SK-N-SH (cell line): ENCODE data around the gene DNAH7. TPM values are rescaled to one million over a fixed set of nuclear protein-coding genes. Genes with fewer than 3 reads are reported as not detected.

ENCODE experiments used
- CTCF ChIA-PET: fragments of 300-600, 350-600 bp; formaldehyde crosslinking; extraction: SDS; loops from one replicate; lab custom pipeline; 2021; lab: Yijun Ruan, JAX
- POLR2A ChIA-PET: fragments of 350-600 bp; sonication (Branson Sonifier 250); formaldehyde crosslinking; extraction: SDS; loops from one replicate; lab custom pipeline; 2020; ENCODE audit warnings: antibody characterized with exemption, inconsistent platforms; lab: Yijun Ruan, JAX
- DNase-seq: peaks from one replicate; pipeline ENCODE4 v3.0.0; 2012
- H2AFZ ChIP-seq: fragments of 200-600 bp; sonication (generic); 2 replicates; pipeline ENCODE4 v1.8.1; 2016; ENCODE audit warnings: antibody characterized with exemption, mild to moderate bottlenecking, low read depth
- H3F3A ChIP-seq: fragments of 200-600 bp; sonication (generic); replicated peaks from 2 replicates; pipeline ENCODE3; 2016; ENCODE audit warnings: antibody characterized with exemption, mild to moderate bottlenecking; ENCODE audit not compliant: insufficient read depth
- H3K27ac ChIP-seq, 2 experiments: fragments of 200-500 bp in 1 of 2; fragments of 200-600 bp in 1 of 2; sonication (Bioruptor generic) in 1 of 2; sonication (generic), shearing (Covaris generic) in 1 of 2; 2 replicates each; pipeline versions ENCODE4 v1.5.1 to v1.6.1; 2014 to 2016; ENCODE audit warnings: low read depth in 2 of 2, inconsistent platforms in 1 of 2, low read length in 1 of 2, mild to moderate bottlenecking in 1 of 2, mixed read lengths in 1 of 2
- H3K27me3 ChIP-seq: fragments of 200-600 bp; sonication (generic), shearing (Covaris generic); 2 replicates; pipeline ENCODE4 v1.6.1; 2016; ENCODE audit warnings: mixed run types; ENCODE audit not compliant: insufficient read depth
- H3K36me3 ChIP-seq, 2 experiments: fragments of 200-500 bp in 1 of 2; fragments of 200-600 bp in 1 of 2; sonication (Bioruptor generic) in 1 of 2; sonication (generic) in 1 of 2; replicated peaks in 1 of 2; 2 replicates each; pipeline versions ENCODE3 to v1.5.1; 2014 to 2016; ENCODE audit warnings: low read length in 1 of 2, mild to moderate bottlenecking in 1 of 2; ENCODE audit not compliant: insufficient read depth in 2 of 2, control insufficient read depth in 1 of 2
- H3K4me1 ChIP-seq, 2 experiments: fragments of 200-500 bp in 1 of 2; fragments of 200-600 bp in 1 of 2; sonication (Bioruptor generic) in 1 of 2; sonication (generic), shearing (Covaris generic) in 1 of 2; 2 replicates each; pipeline versions ENCODE4 v1.5.1 to v1.6.1; 2014 to 2016; ENCODE audit warnings: low read depth in 1 of 2, low read length in 1 of 2, mixed run types in 1 of 2; ENCODE audit not compliant: insufficient read depth in 2 of 2, control insufficient read depth in 1 of 2
- H3K4me2 ChIP-seq: fragments of 200-600 bp; sonication (generic), shearing (Covaris generic); 2 replicates; pipeline ENCODE4 v1.6.1; 2017; ENCODE audit warnings: mixed run types
- H3K4me3 ChIP-seq, 2 experiments: fragments of 200-500 bp in 1 of 2; fragments of 200-600 bp in 1 of 2; sonication (Bioruptor generic) in 1 of 2; sonication (generic), shearing (Covaris generic) in 1 of 2; 2 replicates each; pipeline versions ENCODE4 v1.5.1 to v1.8.1; 2014 to 2016; ENCODE audit warnings: low read depth in 2 of 2, inconsistent platforms in 1 of 2, low read length in 1 of 2, mild to moderate bottlenecking in 1 of 2, mixed read lengths in 1 of 2, moderate library complexity in 1 of 2
- H3K79me2 ChIP-seq: fragments of 200-600 bp; sonication (generic); 2 replicates; pipeline ENCODE4 v1.8.1; 2017; ENCODE audit warnings: mild to moderate bottlenecking; ENCODE audit not compliant: insufficient read depth
- H3K9ac ChIP-seq: fragments of 200-600 bp; sonication (generic); 2 replicates; pipeline ENCODE4 v1.6.1; 2017; ENCODE audit warnings: mixed run types
- H3K9me2 ChIP-seq: fragments of 200-600 bp; sonication (generic); 2 replicates; pipeline ENCODE4 v1.6.1; 2017; ENCODE audit warnings: mixed run types
- H3K9me3 ChIP-seq: fragments of 200-600 bp; sonication (generic); 2 replicates; pipeline ENCODE4 v1.6.1; 2017; ENCODE audit warnings: mixed run types, mild to moderate bottlenecking, moderate library complexity
- H4K20me1 ChIP-seq: fragments of 200-600 bp; sonication (generic); 2 replicates; pipeline ENCODE4 v1.6.1; 2017; ENCODE audit warnings: mild to moderate bottlenecking, mixed run types; ENCODE audit not compliant: insufficient read depth
- GABPA ChIP-seq: IDR thresholded peaks from 2 replicates; pipeline ENCODE4 v1.4.0; 2012; ENCODE audit warnings: low read depth, mild to moderate bottlenecking
- GATA2 ChIP-seq: sonication (generic); formaldehyde crosslinking; IDR thresholded peaks from 2 replicates; pipeline ENCODE4 v1.5.0; 2020; ENCODE audit warnings: mild to moderate bottlenecking, missing genetic modification reagents
- MEF2A ChIP-seq: IDR thresholded peaks from 2 replicates; pipeline ENCODE4 v1.4.0; 2012; ENCODE audit warnings: low read depth, borderline replicate concordance
- MXI1 ChIP-seq: IDR thresholded peaks from 2 replicates; pipeline ENCODE4 v1.6.1; 2012; ENCODE audit warnings: mild to moderate bottlenecking, low read depth, low read length, improper control_type of control experiment
- NRF1 ChIP-seq: IDR thresholded peaks from 2 replicates; pipeline ENCODE4 v1.6.1; 2012; ENCODE audit warnings: low read depth, mild to moderate bottlenecking, low read length
- POLR2AphosphoS5 ChIP-seq: IDR thresholded peaks from 2 replicates; pipeline ENCODE4 v1.6.1; 2012; ENCODE audit warnings: low read depth, low read length
- SIN3A ChIP-seq: IDR thresholded peaks from 2 replicates; pipeline ENCODE4 v1.6.1; 2012; ENCODE audit warnings: low read depth, mild to moderate bottlenecking, low read length, moderate library complexity, borderline replicate concordance
- TEAD4 ChIP-seq: IDR thresholded peaks from 2 replicates; pipeline ENCODE4 v1.4.0; 2012; ENCODE audit warnings: mild to moderate bottlenecking, borderline replicate concordance; ENCODE audit not compliant: insufficient read depth
- YY1 ChIP-seq: IDR thresholded peaks from 2 replicates; pipeline ENCODE4 v1.4.0; 2012; ENCODE audit warnings: low read depth, mild to moderate bottlenecking
- WGBS: methylation state at CpG from one replicate; pipeline ENCODE4 v1.1.6; 2017; ENCODE audit warnings: low lambda C conversion rate; 5-methylcytosine and 5-hydroxymethylcytosine counted together
- polyA plus RNA-seq, 3 experiments: library from polyadenylated mRNA; depleted of rRNA; stranded (reverse); fragments of >200 nt; gene quantifications; 2 replicates each; pipeline ENCODE4 v1.2.3, GENCODE V29; 2012
- TF ChIP-seq, protein P1 (sequence below): IDR thresholded peaks from 2 replicates; pipeline ENCODE4 v1.6.1; 2012; ENCODE audit warnings: mild to moderate bottlenecking, low read depth, low read length, moderate library complexity
- TF ChIP-seq, protein P2 (sequence below): IDR thresholded peaks from 2 replicates; pipeline ENCODE4 v1.4.0; 2012; ENCODE audit warnings: low read depth
- TF ChIP-seq, protein P3 (sequence below): IDR thresholded peaks from 2 replicates; pipeline ENCODE4; 2012
- TF ChIP-seq, protein P4 (sequence below): fragments of 150-350 bp; IDR thresholded peaks from 2 replicates; pipeline ENCODE4 v1.6.1; 2017; ENCODE audit warnings: antibody characterized with exemption, low read length, low read depth, borderline replicate concordance
- TF ChIP-seq, protein P5 (sequence below): fragments of 150-350 bp; IDR thresholded peaks from 2 replicates; pipeline ENCODE4 v1.6.1; 2016; ENCODE audit warnings: mild to moderate bottlenecking, low read depth, low read length

DNAH7 gene
- polyA plus RNA-seq, 1 of the 3 experiments (the other 2 are of a cell fraction), result 1.2 TPM

DNA sequence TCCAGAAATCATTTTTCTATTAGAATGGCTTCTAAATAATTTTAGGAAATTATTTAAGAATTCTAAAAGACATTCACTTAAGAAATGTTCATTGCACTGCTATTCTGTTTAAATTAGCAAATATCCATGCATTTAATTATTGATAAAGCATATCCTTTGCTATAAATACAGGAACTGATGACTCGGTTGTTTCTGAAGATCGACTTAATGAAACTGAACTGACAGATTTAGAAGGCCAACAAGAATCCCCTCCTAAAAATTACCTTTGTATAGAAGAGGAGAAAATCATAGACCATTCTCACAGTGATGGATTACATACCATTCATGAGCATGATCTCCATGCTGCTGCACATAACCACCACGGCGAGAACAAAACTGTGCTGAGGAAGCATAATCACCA is 352.2 kb downstream of the DNAH7 start:
- ChIA-PET POLR2A (no interaction called here), CTCF (no interaction called here)
- H3F3A ChIP-seq, result no peaks in the 10 kb centered on the region
- no peak overlapping the region for H3K9ac ChIP-seq
- peaks cover 37 to 47% of the 10 kb centered on the region in 2 experiments for H3K36me3 ChIP-seq
- H3K79me2 ChIP-seq, result no peaks in the 10 kb centered on the region; the same call in 1 of the 2 replicates
- H2AFZ ChIP-seq, result no peak overlapping the region
- no peaks in the 10 kb centered on the region for H3K4me1 ChIP-seq
- DNase-seq, result no peak
- no peak overlapping the region for H3K4me3 ChIP-seq
- WGBS, result 97% methylated on average over 4 of the region's 4 CpGs
- no peaks in the 10 kb centered on the region for H4K20me1 ChIP-seq
- no peaks in the 10 kb centered on the region for H3K9me2 ChIP-seq
- H3K9me3 ChIP-seq, result no peaks in the 10 kb centered on the region
- H3K27me3 ChIP-seq, result no peaks in the 10 kb centered on the region
- H3K27ac ChIP-seq, result no peak overlapping the region
- TF ChIP-seq, protein P1, sequence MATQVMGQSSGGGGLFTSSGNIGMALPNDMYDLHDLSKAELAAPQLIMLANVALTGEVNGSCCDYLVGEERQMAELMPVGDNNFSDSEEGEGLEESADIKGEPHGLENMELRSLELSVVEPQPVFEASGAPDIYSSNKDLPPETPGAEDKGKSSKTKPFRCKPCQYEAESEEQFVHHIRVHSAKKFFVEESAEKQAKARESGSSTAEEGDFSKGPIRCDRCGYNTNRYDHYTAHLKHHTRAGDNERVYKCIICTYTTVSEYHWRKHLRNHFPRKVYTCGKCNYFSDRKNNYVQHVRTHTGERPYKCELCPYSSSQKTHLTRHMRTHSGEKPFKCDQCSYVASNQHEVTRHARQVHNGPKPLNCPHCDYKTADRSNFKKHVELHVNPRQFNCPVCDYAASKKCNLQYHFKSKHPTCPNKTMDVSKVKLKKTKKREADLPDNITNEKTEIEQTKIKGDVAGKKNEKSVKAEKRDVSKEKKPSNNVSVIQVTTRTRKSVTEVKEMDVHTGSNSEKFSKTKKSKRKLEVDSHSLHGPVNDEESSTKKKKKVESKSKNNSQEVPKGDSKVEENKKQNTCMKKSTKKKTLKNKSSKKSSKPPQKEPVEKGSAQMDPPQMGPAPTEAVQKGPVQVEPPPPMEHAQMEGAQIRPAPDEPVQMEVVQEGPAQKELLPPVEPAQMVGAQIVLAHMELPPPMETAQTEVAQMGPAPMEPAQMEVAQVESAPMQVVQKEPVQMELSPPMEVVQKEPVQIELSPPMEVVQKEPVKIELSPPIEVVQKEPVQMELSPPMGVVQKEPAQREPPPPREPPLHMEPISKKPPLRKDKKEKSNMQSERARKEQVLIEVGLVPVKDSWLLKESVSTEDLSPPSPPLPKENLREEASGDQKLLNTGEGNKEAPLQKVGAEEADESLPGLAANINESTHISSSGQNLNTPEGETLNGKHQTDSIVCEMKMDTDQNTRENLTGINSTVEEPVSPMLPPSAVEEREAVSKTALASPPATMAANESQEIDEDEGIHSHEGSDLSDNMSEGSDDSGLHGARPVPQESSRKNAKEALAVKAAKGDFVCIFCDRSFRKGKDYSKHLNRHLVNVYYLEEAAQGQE, result no peak
- no peak for TF ChIP-seq MXI1
- TF ChIP-seq, protein P2, sequence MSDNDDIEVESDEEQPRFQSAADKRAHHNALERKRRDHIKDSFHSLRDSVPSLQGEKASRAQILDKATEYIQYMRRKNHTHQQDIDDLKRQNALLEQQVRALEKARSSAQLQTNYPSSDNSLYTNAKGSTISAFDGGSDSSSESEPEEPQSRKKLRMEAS, result no peak
- no peak for TF ChIP-seq TEAD4
- no peak for TF ChIP-seq MEF2A
- TF ChIP-seq GABPA, result no peak
- no peak overlapping the region for H3K4me2 ChIP-seq

DNA sequence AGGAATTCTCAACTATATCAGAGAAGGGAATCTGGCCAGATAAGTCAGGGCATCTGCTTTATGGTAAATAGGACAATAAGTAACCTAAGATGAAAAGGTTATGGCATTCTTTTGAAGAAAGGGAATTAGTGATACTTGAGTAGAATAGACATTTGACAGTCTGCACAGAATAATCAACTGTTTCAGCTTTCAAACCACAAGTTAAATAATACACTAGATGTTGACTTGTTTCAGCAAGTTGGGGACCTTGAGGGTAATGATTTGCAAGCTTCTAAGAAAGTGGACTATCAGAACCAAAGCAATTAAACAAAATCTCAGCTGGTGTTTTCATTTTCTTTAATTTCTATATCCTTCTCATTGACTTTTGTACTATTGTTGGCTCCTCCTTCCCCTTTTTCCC is 357.2 kb downstream of the DNAH7 start:
- no peak overlapping the region for H3K4me2 ChIP-seq
- CTCF ChIA-PET, result interaction anchor here (0.5 to 1.2 kb wide), 4 partner anchors 319 to 687 kb away, joined by 3 to 4 read pairs (median 3); no protein-coding TSS in a partner anchor
- no peak overlapping the region; a peak in 1 of 4 replicates for H3K27ac ChIP-seq
- H3K9me3 ChIP-seq, result no peaks in the 10 kb centered on the region
- H3K9ac ChIP-seq, result no peak overlapping the region
- peaks cover 13 to 20% of the 10 kb centered on the region in 2 experiments for H3K36me3 ChIP-seq
- no peaks in the 10 kb centered on the region for H3K27me3 ChIP-seq
- no peak overlapping the region for H3K4me3 ChIP-seq
- peaks cover 15% of the 10 kb centered on the region for H3F3A ChIP-seq
- H4K20me1 ChIP-seq, result no peaks in the 10 kb centered on the region
- H3K9me2 ChIP-seq, result no peaks in the 10 kb centered on the region
- POLR2A ChIA-PET, result no interaction called here
- H3K79me2 ChIP-seq, result no peaks in the 10 kb centered on the region; the same call in 1 of the 2 replicates
- DNase-seq, result no peak
- H2AFZ ChIP-seq, result no peak overlapping the region
- TF ChIP-seq GATA2 (CRISPR knock-in tag) (no peak), GABPA (no peak), YY1 (no peak), NRF1 (no peak), POLR2AphosphoS5 (no peak), SIN3A (no peak), MEF2A (no peak)
- TF ChIP-seq, protein P3, sequence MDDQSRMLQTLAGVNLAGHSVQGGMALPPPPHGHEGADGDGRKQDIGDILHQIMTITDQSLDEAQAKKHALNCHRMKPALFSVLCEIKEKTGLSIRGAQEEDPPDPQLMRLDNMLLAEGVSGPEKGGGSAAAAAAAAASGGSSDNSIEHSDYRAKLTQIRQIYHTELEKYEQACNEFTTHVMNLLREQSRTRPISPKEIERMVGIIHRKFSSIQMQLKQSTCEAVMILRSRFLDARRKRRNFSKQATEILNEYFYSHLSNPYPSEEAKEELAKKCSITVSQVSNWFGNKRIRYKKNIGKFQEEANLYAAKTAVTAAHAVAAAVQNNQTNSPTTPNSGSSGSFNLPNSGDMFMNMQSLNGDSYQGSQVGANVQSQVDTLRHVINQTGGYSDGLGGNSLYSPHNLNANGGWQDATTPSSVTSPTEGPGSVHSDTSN, result no peak
- TF ChIP-seq, protein P4, sequence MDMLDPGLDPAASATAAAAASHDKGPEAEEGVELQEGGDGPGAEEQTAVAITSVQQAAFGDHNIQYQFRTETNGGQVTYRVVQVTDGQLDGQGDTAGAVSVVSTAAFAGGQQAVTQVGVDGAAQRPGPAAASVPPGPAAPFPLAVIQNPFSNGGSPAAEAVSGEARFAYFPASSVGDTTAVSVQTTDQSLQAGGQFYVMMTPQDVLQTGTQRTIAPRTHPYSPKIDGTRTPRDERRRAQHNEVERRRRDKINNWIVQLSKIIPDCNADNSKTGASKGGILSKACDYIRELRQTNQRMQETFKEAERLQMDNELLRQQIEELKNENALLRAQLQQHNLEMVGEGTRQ, result no peak
- TF ChIP-seq, protein P5, sequence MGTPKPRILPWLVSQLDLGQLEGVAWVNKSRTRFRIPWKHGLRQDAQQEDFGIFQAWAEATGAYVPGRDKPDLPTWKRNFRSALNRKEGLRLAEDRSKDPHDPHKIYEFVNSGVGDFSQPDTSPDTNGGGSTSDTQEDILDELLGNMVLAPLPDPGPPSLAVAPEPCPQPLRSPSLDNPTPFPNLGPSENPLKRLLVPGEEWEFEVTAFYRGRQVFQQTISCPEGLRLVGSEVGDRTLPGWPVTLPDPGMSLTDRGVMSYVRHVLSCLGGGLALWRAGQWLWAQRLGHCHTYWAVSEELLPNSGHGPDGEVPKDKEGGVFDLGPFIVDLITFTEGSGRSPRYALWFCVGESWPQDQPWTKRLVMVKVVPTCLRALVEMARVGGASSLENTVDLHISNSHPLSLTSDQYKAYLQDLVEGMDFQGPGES, result no peak
- TF ChIP-seq, all 33 proteins: peak for 0
- peaks cover 0 to 7% of the 10 kb centered on the region in 2 experiments; a peak in 2 of 4 replicates for H3K4me1 ChIP-seq
